ENCODE results near the gene EGFL7. TPM values are rescaled to one million over a fixed set of nuclear protein-coding genes. Genes with fewer than 3 reads are reported as not detected.

EGFL7 gene
- total RNA-seq, 1 experiment from 2014 or later: 38.0 TPM

GRCh38 chr9:136645903-136646754, 16.6 kb upstream of the EGFL7 start:
- no peak overlapping the region for H3K27ac Mint-ChIP-seq
- Histone ChIP-seq H2BK120ac (ENCODE audit: low read depth, low read length, poor library complexity, severe bottlenecking) (no peak overlapping the region), H2AK5ac (ENCODE audit: insufficient read length, low read length) (no peak overlapping the region), H2AFZ (ENCODE audit: low read length) (no peak overlapping the region), H4K20me1 (ENCODE audit: control insufficient read depth, insufficient read depth, insufficient read length) (no peaks in the 10 kb centered on the region), H3K56ac (ENCODE audit: insufficient read length, low read depth, low read length) (no peak overlapping the region), H3K14ac (ENCODE audit: insufficient read depth, low read length) (no peak overlapping the region), H3K9ac (ENCODE audit: extremely low read depth, insufficient read length, low read length) (no peak overlapping the region), H2BK20ac (ENCODE audit: low read depth, low read length, poor library complexity, severe bottlenecking) (no peak overlapping the region), H2BK12ac (ENCODE audit: insufficient read length, low read depth, low read length) (no peak overlapping the region), H2BK5ac (ENCODE audit: insufficient read length, low read length) (no peak overlapping the region), H3K9me3 (ENCODE audit: control insufficient read depth, low read depth, low read length) (no peaks in the 10 kb centered on the region), H4K5ac (ENCODE audit: insufficient read length, low read depth, low read length) (no peak overlapping the region), H3K27ac (ENCODE audit: insufficient read length, low read depth, low read length) (no peak overlapping the region), H3K79me1 (ENCODE audit: insufficient read depth, low read depth, low read length, poor library complexity, severe bottlenecking) (no peaks in the 10 kb centered on the region), H2BK15ac (ENCODE audit: low read depth, low read length) (no peak overlapping the region), H3K23ac (ENCODE audit: insufficient read length, low read depth, low read length) (no peak overlapping the region), H3K18ac (ENCODE audit: insufficient read length, low read depth, low read length) (no peak overlapping the region), H3K4me2 (ENCODE audit: insufficient read depth, insufficient read length, low read length) (no peak overlapping the region), H4K91ac (ENCODE audit: insufficient read length, low read depth, low read length) (no peak overlapping the region), H3T11ph (ENCODE audit: low read length) (no peak overlapping the region), H4K8ac (replicated peaks; ENCODE audit: insufficient read length, low read depth, low read length) (no peak overlapping the region), H3K4ac (ENCODE audit: low read depth, low read length) (no peak overlapping the region), H3K27me3 (ENCODE audit: insufficient read depth, low read length) (no peaks in the 10 kb centered on the region), H3K79me2 (ENCODE audit: insufficient read depth, low read length) (no peaks in the 10 kb centered on the region), H3K23me2 (ENCODE audit: insufficient read length, low read depth, low read length, poor library complexity, severe bottlenecking) (no peaks in the 10 kb centered on the region), H3K4me1 (ENCODE audit: insufficient read depth, low read length) (no peaks in the 10 kb centered on the region)
- no CpG with 5 or more reads among the region's 40 CpGs for WGBS (ENCODE audit: extremely low coverage, insufficient read length, low lambda C conversion rate)
- TF ChIP-seq, protein P1, sequence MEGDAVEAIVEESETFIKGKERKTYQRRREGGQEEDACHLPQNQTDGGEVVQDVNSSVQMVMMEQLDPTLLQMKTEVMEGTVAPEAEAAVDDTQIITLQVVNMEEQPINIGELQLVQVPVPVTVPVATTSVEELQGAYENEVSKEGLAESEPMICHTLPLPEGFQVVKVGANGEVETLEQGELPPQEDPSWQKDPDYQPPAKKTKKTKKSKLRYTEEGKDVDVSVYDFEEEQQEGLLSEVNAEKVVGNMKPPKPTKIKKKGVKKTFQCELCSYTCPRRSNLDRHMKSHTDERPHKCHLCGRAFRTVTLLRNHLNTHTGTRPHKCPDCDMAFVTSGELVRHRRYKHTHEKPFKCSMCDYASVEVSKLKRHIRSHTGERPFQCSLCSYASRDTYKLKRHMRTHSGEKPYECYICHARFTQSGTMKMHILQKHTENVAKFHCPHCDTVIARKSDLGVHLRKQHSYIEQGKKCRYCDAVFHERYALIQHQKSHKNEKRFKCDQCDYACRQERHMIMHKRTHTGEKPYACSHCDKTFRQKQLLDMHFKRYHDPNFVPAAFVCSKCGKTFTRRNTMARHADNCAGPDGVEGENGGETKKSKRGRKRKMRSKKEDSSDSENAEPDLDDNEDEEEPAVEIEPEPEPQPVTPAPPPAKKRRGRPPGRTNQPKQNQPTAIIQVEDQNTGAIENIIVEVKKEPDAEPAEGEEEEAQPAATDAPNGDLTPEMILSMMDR (conservative IDR thresholded peaks at IDR 0.05): no peak
- H3K9me3 Mint-ChIP-seq: no peaks in the 10 kb centered on the region; a peak in 1 of 5 replicates
- H3K36me3 Mint-ChIP-seq (ENCODE audit: insufficient read depth in 1 of 3, low read depth in 3 of 3): no peaks in the 10 kb centered on the region
- H3K27me3 Mint-ChIP-seq (ENCODE audit: low read depth): peaks cover 21% of the 10 kb centered on the region
- H3K4me3 Mint-ChIP-seq: no peak overlapping the region
- DNase-seq: no peak
- peaks cover 3 to 10% of the 10 kb centered on the region in 2 experiments; a peak in 3 of 4 replicates for H3K4me1 Mint-ChIP-seq

Data from H9 (cell line).